A549 (cell line): ENCODE results near the gene PREX1.

Source experiments
- BHLHE40 ChIP-seq: IDR thresholded peaks from 2 replicates; pipeline ENCODE4 v1.6.1; 2012; ENCODE audit warnings: low read depth, low read length, inconsistent platforms
- CBX8 ChIP-seq: fragments of 200-600 bp; sonication (generic); IDR thresholded peaks from 2 replicates; pipeline ENCODE4 v1.6.1; 2016
- EP300 ChIP-seq, 2 experiments: fragments of >200 bp; sonication (Bioruptor Twin); formaldehyde crosslinking; IDR thresholded peaks; 2 replicates in 1 of 2; 3 replicates in 1 of 2; pipeline ENCODE4 v1.6.1; 2016 to 2017
- HDAC2 ChIP-seq: fragments of 200-600 bp; sonication (generic); IDR thresholded peaks from 2 replicates; pipeline ENCODE4 v1.6.1; 2016
- NR3C1 ChIP-seq: fragments of >200 bp; sonication (Bioruptor Twin); formaldehyde crosslinking; IDR thresholded peaks from 3 replicates; pipeline ENCODE4 v1.6.1; 2017
- POLR2A ChIP-seq: IDR thresholded peaks from 2 replicates; pipeline ENCODE4 v1.6.1; 2012; ENCODE audit warnings: mild to moderate bottlenecking, low read length
- RNF2 ChIP-seq: fragments of 200-600 bp; sonication (generic); IDR thresholded peaks from 2 replicates; pipeline ENCODE4 v1.6.1; 2016; ENCODE audit warnings: low read depth, mild to moderate bottlenecking, antibody characterized with exemption, moderate library complexity, borderline replicate concordance
- SMC3 ChIP-seq: fragments of >200 bp; sonication (Bioruptor Twin); formaldehyde crosslinking; IDR thresholded peaks from 3 replicates; pipeline ENCODE4 v1.6.1; 2018; ENCODE audit warnings: inconsistent platforms
- USF2 ChIP-seq: fragments of 450-650 bp; IDR thresholded peaks from 2 replicates; pipeline ENCODE4 v1.6.1; 2014; ENCODE audit warnings: antibody characterized with exemption
- TF ChIP-seq, protein P1 (sequence below): fragments of >200 bp; sonication (Bioruptor Twin); formaldehyde crosslinking; IDR thresholded peaks from 3 replicates; pipeline ENCODE4 v1.5.1; 2016
- TF ChIP-seq, protein P2 (sequence below): fragments of 250-450 bp; sonication (Bioruptor Pico); IDR thresholded peaks from 2 replicates; pipeline ENCODE4 v1.5.0; 2021; ENCODE audit warnings: mild to moderate bottlenecking, moderate library complexity, borderline replicate concordance
- TF ChIP-seq, protein P3 (sequence below): fragments of 200-600 bp; sonication (generic); IDR thresholded peaks from 2 replicates; pipeline ENCODE4 v1.6.1; 2016; ENCODE audit warnings: antibody characterized with exemption, mild to moderate bottlenecking, moderate library complexity

DNA sequence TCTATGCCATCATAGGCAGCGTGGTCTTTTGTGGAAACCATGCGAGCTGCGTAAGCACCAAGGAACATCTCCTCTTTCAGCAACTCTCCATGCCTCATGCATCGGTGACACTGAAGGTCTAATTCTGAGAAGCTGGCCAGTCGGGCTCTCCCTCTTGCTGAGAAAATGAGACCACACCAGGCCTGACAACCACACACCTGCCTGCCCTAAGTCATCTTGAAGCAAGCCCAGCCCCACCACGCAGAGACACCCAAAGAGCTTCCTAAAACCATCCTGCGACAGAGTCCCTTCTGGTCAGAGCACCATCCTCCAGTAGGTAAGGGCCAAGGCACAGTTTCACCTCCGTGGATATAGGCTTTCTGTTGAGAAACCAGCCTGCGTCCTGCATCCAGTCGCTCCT is 26.6 kb downstream of the PREX1 start:
- TF ChIP-seq, protein P1, sequence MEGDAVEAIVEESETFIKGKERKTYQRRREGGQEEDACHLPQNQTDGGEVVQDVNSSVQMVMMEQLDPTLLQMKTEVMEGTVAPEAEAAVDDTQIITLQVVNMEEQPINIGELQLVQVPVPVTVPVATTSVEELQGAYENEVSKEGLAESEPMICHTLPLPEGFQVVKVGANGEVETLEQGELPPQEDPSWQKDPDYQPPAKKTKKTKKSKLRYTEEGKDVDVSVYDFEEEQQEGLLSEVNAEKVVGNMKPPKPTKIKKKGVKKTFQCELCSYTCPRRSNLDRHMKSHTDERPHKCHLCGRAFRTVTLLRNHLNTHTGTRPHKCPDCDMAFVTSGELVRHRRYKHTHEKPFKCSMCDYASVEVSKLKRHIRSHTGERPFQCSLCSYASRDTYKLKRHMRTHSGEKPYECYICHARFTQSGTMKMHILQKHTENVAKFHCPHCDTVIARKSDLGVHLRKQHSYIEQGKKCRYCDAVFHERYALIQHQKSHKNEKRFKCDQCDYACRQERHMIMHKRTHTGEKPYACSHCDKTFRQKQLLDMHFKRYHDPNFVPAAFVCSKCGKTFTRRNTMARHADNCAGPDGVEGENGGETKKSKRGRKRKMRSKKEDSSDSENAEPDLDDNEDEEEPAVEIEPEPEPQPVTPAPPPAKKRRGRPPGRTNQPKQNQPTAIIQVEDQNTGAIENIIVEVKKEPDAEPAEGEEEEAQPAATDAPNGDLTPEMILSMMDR, result no peak
- TF ChIP-seq POLR2A (no peak), USF2 (no peak), SMC3 (no peak), BHLHE40 (no peak), HDAC2 (no peak), CBX8 (no peak), RNF2 (no peak), NR3C1 (no peak), EP300 (IDR thresholded peaks at IDR 0.05) (no peak)
- TF ChIP-seq, protein P2, sequence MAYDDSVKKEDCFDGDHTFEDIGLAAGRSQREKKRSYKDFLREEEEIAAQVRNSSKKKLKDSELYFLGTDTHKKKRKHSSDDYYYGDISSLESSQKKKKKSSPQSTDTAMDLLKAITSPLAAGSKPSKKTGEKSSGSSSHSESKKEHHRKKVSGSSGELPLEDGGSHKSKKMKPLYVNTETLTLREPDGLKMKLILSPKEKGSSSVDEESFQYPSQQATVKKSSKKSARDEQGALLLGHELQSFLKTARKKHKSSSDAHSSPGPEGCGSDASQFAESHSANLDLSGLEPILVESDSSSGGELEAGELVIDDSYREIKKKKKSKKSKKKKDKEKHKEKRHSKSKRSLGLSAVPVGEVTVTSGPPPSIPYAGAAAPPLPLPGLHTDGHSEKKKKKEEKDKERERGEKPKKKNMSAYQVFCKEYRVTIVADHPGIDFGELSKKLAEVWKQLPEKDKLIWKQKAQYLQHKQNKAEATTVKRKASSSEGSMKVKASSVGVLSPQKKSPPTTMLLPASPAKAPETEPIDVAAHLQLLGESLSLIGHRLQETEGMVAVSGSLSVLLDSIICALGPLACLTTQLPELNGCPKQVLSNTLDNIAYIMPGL, result no peak
- TF ChIP-seq, protein P3, sequence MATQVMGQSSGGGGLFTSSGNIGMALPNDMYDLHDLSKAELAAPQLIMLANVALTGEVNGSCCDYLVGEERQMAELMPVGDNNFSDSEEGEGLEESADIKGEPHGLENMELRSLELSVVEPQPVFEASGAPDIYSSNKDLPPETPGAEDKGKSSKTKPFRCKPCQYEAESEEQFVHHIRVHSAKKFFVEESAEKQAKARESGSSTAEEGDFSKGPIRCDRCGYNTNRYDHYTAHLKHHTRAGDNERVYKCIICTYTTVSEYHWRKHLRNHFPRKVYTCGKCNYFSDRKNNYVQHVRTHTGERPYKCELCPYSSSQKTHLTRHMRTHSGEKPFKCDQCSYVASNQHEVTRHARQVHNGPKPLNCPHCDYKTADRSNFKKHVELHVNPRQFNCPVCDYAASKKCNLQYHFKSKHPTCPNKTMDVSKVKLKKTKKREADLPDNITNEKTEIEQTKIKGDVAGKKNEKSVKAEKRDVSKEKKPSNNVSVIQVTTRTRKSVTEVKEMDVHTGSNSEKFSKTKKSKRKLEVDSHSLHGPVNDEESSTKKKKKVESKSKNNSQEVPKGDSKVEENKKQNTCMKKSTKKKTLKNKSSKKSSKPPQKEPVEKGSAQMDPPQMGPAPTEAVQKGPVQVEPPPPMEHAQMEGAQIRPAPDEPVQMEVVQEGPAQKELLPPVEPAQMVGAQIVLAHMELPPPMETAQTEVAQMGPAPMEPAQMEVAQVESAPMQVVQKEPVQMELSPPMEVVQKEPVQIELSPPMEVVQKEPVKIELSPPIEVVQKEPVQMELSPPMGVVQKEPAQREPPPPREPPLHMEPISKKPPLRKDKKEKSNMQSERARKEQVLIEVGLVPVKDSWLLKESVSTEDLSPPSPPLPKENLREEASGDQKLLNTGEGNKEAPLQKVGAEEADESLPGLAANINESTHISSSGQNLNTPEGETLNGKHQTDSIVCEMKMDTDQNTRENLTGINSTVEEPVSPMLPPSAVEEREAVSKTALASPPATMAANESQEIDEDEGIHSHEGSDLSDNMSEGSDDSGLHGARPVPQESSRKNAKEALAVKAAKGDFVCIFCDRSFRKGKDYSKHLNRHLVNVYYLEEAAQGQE, result no peak
